DMS 273 (cell line): ENCODE data around the gene MSX2.
A peak's percentile ranks its signal among the peaks of the same experiment; 100 is the strongest.

Experiments
- DNase-seq: peaks from one replicate; lab custom pipeline; 2025; ENCODE audit not compliant: unreplicated experiment; lab: John Stamatoyannopoulos, UW

MSX2 gene

GRCh38 chr5:174724484-174725260 lies at the start of gene MSX2:
Gene MSX2 (plus strand): TSS chr5:174724582. CDS start chr5:174724660, 78 bp downstream.
- peak; percentile 72 for DNase-seq

- no peak for DNase-seq
These were observed 49.3 kb upstream of the MSX2 start for GRCh38 chr5:174675110-174675509.

GRCh38 chr5:174675916-174676315 lies 48.5 kb upstream of the MSX2 start:
- no peak for DNase-seq

GRCh38 chr5:174678107-174678506 lies 46.3 kb upstream of the MSX2 start:
- DNase-seq, result no peak

- DNase-seq, result no peak
These were observed 43.3 kb upstream of the MSX2 start for GRCh38 chr5:174680901-174681565.

- DNase-seq, result no peak
These were observed 36.9 kb upstream of the MSX2 start for GRCh38 chr5:174687503-174687902.

GRCh38 chr5:174688441-174689354 lies 35.7 kb upstream of the MSX2 start:
- peak; percentile 3 for DNase-seq

- DNase-seq, result no peak
These were observed 34.1 kb upstream of the MSX2 start for GRCh38 chr5:174690271-174690670.

- no peak for DNase-seq
These were observed 32.0 kb upstream of the MSX2 start for GRCh38 chr5:174692381-174692780.

GRCh38 chr5:174692982-174693422 lies 31.4 kb upstream of the MSX2 start:
- DNase-seq, result no peak

- no peak for DNase-seq
These were observed 30.5 kb upstream of the MSX2 start for GRCh38 chr5:174693697-174694385.

- DNase-seq, result no peak
These were observed 29.8 kb upstream of the MSX2 start for GRCh38 chr5:174694611-174695010.

- peak; percentile 9 for DNase-seq
These were observed 26.2 kb upstream of the MSX2 start for GRCh38 chr5:174698156-174698555.

GRCh38 chr5:174699131-174699530 lies 25.3 kb upstream of the MSX2 start:
- DNase-seq, result no peak

GRCh38 chr5:174706997-174707572 lies 17.3 kb upstream of the MSX2 start:
- no peak for DNase-seq

- DNase-seq, result no peak
These were observed 16.7 kb upstream of the MSX2 start for GRCh38 chr5:174707671-174708070.

- DNase-seq, result no peak
These were observed 15.7 kb upstream of the MSX2 start for GRCh38 chr5:174708476-174709207.

GRCh38 chr5:174714751-174715150 lies 9.6 kb upstream of the MSX2 start:
- no peak for DNase-seq

GRCh38 chr5:174715804-174716203 lies 8.6 kb upstream of the MSX2 start:
- no peak for DNase-seq
